Measurements from ENCODE around the gene LRMDA. TPM values are rescaled to one million over a fixed set of nuclear protein-coding genes. Genes with fewer than 3 reads are reported as not detected.

LRMDA gene
- total RNA-seq, 3 donors from 2014 or later: 8.3 to 17.1 (median 11.1) TPM

- intact Hi-C loops (cut with DNase I; ENCODE audit: low total_unique reads): no loop called here
Measured at GRCh38 chr10:76319661-76320060, 888.2 kb downstream of the LRMDA start.

GRCh38 chr10:76324283-76324682 is 892.9 kb downstream of the LRMDA start:
- DNase-seq (ENCODE audit: low spot score in 2 of 2): no peak
- Histone ChIP-seq H3K36me3 (no peaks in the 10 kb centered on the region), H3K4me3 (no peak overlapping the region), H3K9me3 (no peaks in the 10 kb centered on the region), H3K4me1 (no peaks in the 10 kb centered on the region), H3K27ac (no peak overlapping the region), H3K27me3 (no peaks in the 10 kb centered on the region)
- TF ChIP-seq, protein P1, sequence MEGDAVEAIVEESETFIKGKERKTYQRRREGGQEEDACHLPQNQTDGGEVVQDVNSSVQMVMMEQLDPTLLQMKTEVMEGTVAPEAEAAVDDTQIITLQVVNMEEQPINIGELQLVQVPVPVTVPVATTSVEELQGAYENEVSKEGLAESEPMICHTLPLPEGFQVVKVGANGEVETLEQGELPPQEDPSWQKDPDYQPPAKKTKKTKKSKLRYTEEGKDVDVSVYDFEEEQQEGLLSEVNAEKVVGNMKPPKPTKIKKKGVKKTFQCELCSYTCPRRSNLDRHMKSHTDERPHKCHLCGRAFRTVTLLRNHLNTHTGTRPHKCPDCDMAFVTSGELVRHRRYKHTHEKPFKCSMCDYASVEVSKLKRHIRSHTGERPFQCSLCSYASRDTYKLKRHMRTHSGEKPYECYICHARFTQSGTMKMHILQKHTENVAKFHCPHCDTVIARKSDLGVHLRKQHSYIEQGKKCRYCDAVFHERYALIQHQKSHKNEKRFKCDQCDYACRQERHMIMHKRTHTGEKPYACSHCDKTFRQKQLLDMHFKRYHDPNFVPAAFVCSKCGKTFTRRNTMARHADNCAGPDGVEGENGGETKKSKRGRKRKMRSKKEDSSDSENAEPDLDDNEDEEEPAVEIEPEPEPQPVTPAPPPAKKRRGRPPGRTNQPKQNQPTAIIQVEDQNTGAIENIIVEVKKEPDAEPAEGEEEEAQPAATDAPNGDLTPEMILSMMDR (IDR thresholded peaks at IDR 0.05): no peak
- no peak for TF ChIP-seq POLR2A (IDR thresholded peaks at IDR 0.05)
- TF ChIP-seq POLR2AphosphoS5 (IDR thresholded peaks at IDR 0.05): no peak
- intact Hi-C loops (cut with DNase I; ENCODE audit: low total_unique reads): no loop called here

More at GRCh38 chr10:76319661-76320060, 888.2 kb downstream of the LRMDA start:
- no peak for TF ChIP-seq POLR2AphosphoS5 (IDR thresholded peaks at IDR 0.05)
- TF ChIP-seq POLR2A (IDR thresholded peaks at IDR 0.05): no peak
- TF ChIP-seq, protein P1 (IDR thresholded peaks at IDR 0.05): no peak
- Histone ChIP-seq H3K4me3 (no peak overlapping the region), H3K27me3 (no peaks in the 10 kb centered on the region), H3K27ac (no peak overlapping the region), H3K9me3 (peaks cover 0 to 7% of the 10 kb centered on the region in 2 donors), H3K4me1 (no peaks in the 10 kb centered on the region), H3K36me3 (no peaks in the 10 kb centered on the region)
- no peak for DNase-seq (ENCODE audit: low spot score in 2 of 2)

GRCh38 chr10:76327441-76327840 is 896.0 kb downstream of the LRMDA start:
- Histone ChIP-seq H3K4me3 (no peak overlapping the region), H3K27ac (no peak overlapping the region), H3K36me3 (no peaks in the 10 kb centered on the region), H3K9me3 (no peaks in the 10 kb centered on the region), H3K4me1 (no peaks in the 10 kb centered on the region), H3K27me3 (no peaks in the 10 kb centered on the region)
- intact Hi-C loops (cut with DNase I; ENCODE audit: low total_unique reads): no loop called here
- TF ChIP-seq, protein P1 (IDR thresholded peaks at IDR 0.05): no peak
- TF ChIP-seq POLR2A (IDR thresholded peaks at IDR 0.05) (no peak), POLR2AphosphoS5 (IDR thresholded peaks at IDR 0.05) (no peak)
- no peak for DNase-seq (ENCODE audit: low spot score in 2 of 2)

GRCh38 chr10:76328348-76328747 is 896.9 kb downstream of the LRMDA start:
- intact Hi-C loops (cut with DNase I; ENCODE audit: low total_unique reads): no loop called here

GRCh38 chr10:76329891-76330575 is 898.6 kb downstream of the LRMDA start:
- Histone ChIP-seq H3K36me3 (no peaks in the 10 kb centered on the region), H3K9me3 (no peaks in the 10 kb centered on the region), H3K4me3 (no peak overlapping the region), H3K27ac (no peak overlapping the region), H3K4me1 (no peaks in the 10 kb centered on the region), H3K27me3 (no peaks in the 10 kb centered on the region)
- no peak for TF ChIP-seq POLR2AphosphoS5 (IDR thresholded peaks at IDR 0.05)
- no peak for TF ChIP-seq POLR2A (IDR thresholded peaks at IDR 0.05)
- TF ChIP-seq, protein P1 (IDR thresholded peaks at IDR 0.05): no peak
- intact Hi-C loops (cut with DNase I; ENCODE audit: low total_unique reads): no loop called here
- no peak for DNase-seq (ENCODE audit: low spot score in 2 of 2)

More at GRCh38 chr10:76328348-76328747, 896.9 kb downstream of the LRMDA start:
- Histone ChIP-seq H3K27ac (no peak overlapping the region), H3K4me1 (no peaks in the 10 kb centered on the region), H3K4me3 (no peak overlapping the region), H3K9me3 (no peaks in the 10 kb centered on the region), H3K36me3 (no peaks in the 10 kb centered on the region), H3K27me3 (no peaks in the 10 kb centered on the region)
- TF ChIP-seq POLR2AphosphoS5 (IDR thresholded peaks at IDR 0.05) (no peak), POLR2A (IDR thresholded peaks at IDR 0.05) (no peak)
- TF ChIP-seq, protein P1 (IDR thresholded peaks at IDR 0.05): no peak
- DNase-seq (ENCODE audit: low spot score in 2 of 2): no peak
